HEK293 (cell line): ENCODE measurements around the gene PEPD.
A peak's percentile ranks its signal among the peaks of the same experiment; 100 is the strongest.

Experiments
- CTCF ChIA-PET: fragments of 350-600 bp; formaldehyde crosslinking; extraction: SDS; loops from one replicate; lab custom pipeline; 2021; ENCODE audit warnings: antibody characterized with exemption; lab: Yijun Ruan, JAX
- POLR2A ChIA-PET: fragments of 300-600 bp; formaldehyde crosslinking; extraction: SDS; loops from one replicate; lab custom pipeline; 2020; ENCODE audit warnings: antibody characterized with exemption, inconsistent platforms; lab: Yijun Ruan, JAX
- H3K27ac ChIP-seq: fragments of 200-500 bp; sonication (Bioruptor generic); 2 replicates; pipeline ENCODE4 v1.5.1; 2014; ENCODE audit warnings: low read depth, low read length, control low read depth, inconsistent platforms; ENCODE audit errors: extremely low read depth
- H3K36me3 ChIP-seq, 2 experiments: fragments of 200-500 bp in 1 of 2; sonication (Bioruptor generic) in 1 of 2; 1 replicate in 1 of 2; 2 replicates in 1 of 2; pipeline ENCODE4 v1.5.1; 2014 to 2017; ENCODE audit warnings: inconsistent platforms in 2 of 2, low read length in 2 of 2; ENCODE audit not compliant: control insufficient read depth in 2 of 2, insufficient read depth in 1 of 2
- H3K4me1 ChIP-seq: fragments of 200-500 bp; sonication (Bioruptor generic); 2 replicates; pipeline ENCODE4 v1.5.1; 2014; ENCODE audit warnings: mild to moderate bottlenecking, low read length, inconsistent platforms; ENCODE audit not compliant: control insufficient read depth, insufficient read depth
- H3K4me3 ChIP-seq: 2 replicates; pipeline ENCODE4 v1.5.1; 2011; ENCODE audit warnings: low read depth, mild to moderate bottlenecking, control low read depth, low read length, moderate library complexity
- H3K9me3 ChIP-seq: fragments of 200-500 bp; sonication (Bioruptor generic); 2 replicates; pipeline ENCODE4 v1.5.1; 2014; ENCODE audit warnings: low read depth, low read length, inconsistent platforms; ENCODE audit not compliant: control insufficient read depth, insufficient read depth
- EGR2 ChIP-seq: fragments of 450-650 bp; formaldehyde crosslinking; IDR thresholded peaks from 2 replicates; pipeline ENCODE4 v1.5.1; 2016; ENCODE audit warnings: low read depth, missing biosample characterization, missing genetic modification characterization
- PATZ1 ChIP-seq: fragments of 450-650 bp; formaldehyde crosslinking; IDR thresholded peaks from 2 replicates; pipeline ENCODE4 v1.5.1; 2016; ENCODE audit warnings: missing biosample characterization, missing genetic modification characterization
- SP3 ChIP-seq: fragments of 450-650 bp; formaldehyde crosslinking; IDR thresholded peaks from 2 replicates; pipeline ENCODE4 v1.5.1; 2016; ENCODE audit warnings: missing biosample characterization, missing genetic modification characterization
- ZFHX2 ChIP-seq: fragments of 450-650 bp; formaldehyde crosslinking; conservative IDR thresholded peaks from 2 replicates; pipeline ENCODE4 v1.5.1; 2016; ENCODE audit warnings: missing biosample characterization, missing genetic modification characterization
- ZIC2 ChIP-seq: fragments of 450-650 bp; formaldehyde crosslinking; IDR thresholded peaks from 2 replicates; pipeline ENCODE4 v1.5.1; 2016; ENCODE audit warnings: missing biosample characterization, missing genetic modification characterization
- ZNF133 ChIP-seq: fragments of 450-650 bp; formaldehyde crosslinking; IDR thresholded peaks from 2 replicates; pipeline ENCODE4 v1.5.1; 2016; ENCODE audit warnings: missing biosample characterization, missing genetic modification characterization
- ZNF148 ChIP-seq: fragments of 450-650 bp; formaldehyde crosslinking; IDR thresholded peaks from 2 replicates; pipeline ENCODE4 v1.5.0; 2017; ENCODE audit warnings: missing biosample characterization, missing genetic modification characterization, borderline replicate concordance
- ZNF202 ChIP-seq: fragments of 450-650 bp; formaldehyde crosslinking; IDR thresholded peaks from 2 replicates; pipeline ENCODE4 v1.5.1; 2016; ENCODE audit warnings: missing biosample characterization, missing genetic modification characterization, borderline replicate concordance
- ZNF280D ChIP-seq: fragments of 450-650 bp; formaldehyde crosslinking; IDR thresholded peaks from 2 replicates; pipeline ENCODE4 v1.5.1; 2016; ENCODE audit warnings: missing biosample characterization, missing genetic modification characterization
- ZNF341 ChIP-seq: fragments of 450-650 bp; formaldehyde crosslinking; IDR thresholded peaks from 2 replicates; pipeline ENCODE4; 2016; ENCODE audit warnings: low read depth, missing biosample characterization, missing genetic modification characterization
- ZNF670 ChIP-seq: fragments of 450-650 bp; formaldehyde crosslinking; IDR thresholded peaks from 2 replicates; pipeline ENCODE4 v1.5.1; 2016; ENCODE audit warnings: missing biosample characterization, missing genetic modification characterization, low read depth

PEPD gene

GRCh38 chr19:33427801-33428626, 93.6 kb downstream of the PEPD start (continued):
- TF ChIP-seq ZNF148 (tag by site-specific recombination): no peak
- TF ChIP-seq ZNF670 (tag by site-specific recombination): no peak
- TF ChIP-seq ZNF280D (tag by site-specific recombination): no peak

GRCh38 chr19:33426621-33427361, 94.8 kb downstream of the PEPD start:
- CTCF ChIA-PET: interaction anchor here (0.6 to 5.0 kb wide), 9 partner anchors 11 to 430 kb away, joined by 3 to 173 read pairs (median 4); no protein-coding TSS in a partner anchor
- H3K4me1 ChIP-seq: peaks cover 5% of the 10 kb centered on the region
- 0 out of 2 replicates have a peak, but pooled peaks have one; percentile 35 for TF ChIP-seq EGR2 (tag by site-specific recombination)
- peak; percentile 42; the same call in 1 of the 2 replicates for TF ChIP-seq ZNF341 (tag by site-specific recombination)
- no peak for TF ChIP-seq ZNF133 (tag by site-specific recombination)
- 0 out of 2 replicates have a peak, but pooled peaks have one; percentile 11 for TF ChIP-seq ZFHX2 (tag by site-specific recombination)
- peak; percentile 44; the same call in 1 of the 2 replicates for TF ChIP-seq ZIC2 (tag by site-specific recombination)
- TF ChIP-seq, all 188 proteins: peak for 4
- Histone ChIP-seq H3K27ac (no peak overlapping the region), H3K9me3 (no peaks in the 10 kb centered on the region), H3K4me3 (no peak overlapping the region), H3K36me3 (no peaks in the 10 kb centered on the region; a peak in 1 of 3 replicates)
- POLR2A ChIA-PET: no interaction called here

- H3K27ac ChIP-seq: no peak overlapping the region
- H3K4me1 ChIP-seq: no peaks in the 10 kb centered on the region
- TF ChIP-seq PATZ1 (tag by site-specific recombination) (no peak), SP3 (tag by site-specific recombination) (no peak), ZNF202 (no peak)
- ChIA-PET POLR2A (no interaction called here), CTCF (interaction anchor here (0.6 to 2.8 kb wide), 9 partner anchors 8 to 667 kb away, joined by 3 to 17 read pairs (median 3); no protein-coding TSS in a partner anchor)
- no peaks in the 10 kb centered on the region; a peak in 1 of 3 replicates for H3K36me3 ChIP-seq
- H3K4me3 ChIP-seq: no peak overlapping the region
- H3K9me3 ChIP-seq: no peaks in the 10 kb centered on the region
Observed at GRCh38 chr19:33424181-33424580, 97.4 kb downstream of the PEPD start.
